Tibial nerve (tissue), 3 donors: ENCODE measurements around the gene RBM4B.

Experiments
- POLR2A ChIP-seq, 2 donors: fragments of 450-650 bp; IDR thresholded peaks; one replicate each; pipeline ENCODE4 v1.6.1; 2017; ENCODE audit warnings: antibody characterized with exemption in 2 of 2, mild to moderate bottlenecking in 2 of 2, moderate library complexity in 2 of 2
- TF ChIP-seq, protein P1 (sequence below), 5 experiments: fragments of 200-600 bp in 3 of 5; fragments of 450-650 bp in 2 of 5; sonication (generic) in 3 of 5; IDR thresholded peaks; one replicate each; pipeline ENCODE4 v1.5.1; 2016 to 2019; ENCODE audit warnings: antibody characterized with exemption in 5 of 5, mild to moderate bottlenecking in 3 of 5, moderate library complexity in 2 of 5

DNA sequence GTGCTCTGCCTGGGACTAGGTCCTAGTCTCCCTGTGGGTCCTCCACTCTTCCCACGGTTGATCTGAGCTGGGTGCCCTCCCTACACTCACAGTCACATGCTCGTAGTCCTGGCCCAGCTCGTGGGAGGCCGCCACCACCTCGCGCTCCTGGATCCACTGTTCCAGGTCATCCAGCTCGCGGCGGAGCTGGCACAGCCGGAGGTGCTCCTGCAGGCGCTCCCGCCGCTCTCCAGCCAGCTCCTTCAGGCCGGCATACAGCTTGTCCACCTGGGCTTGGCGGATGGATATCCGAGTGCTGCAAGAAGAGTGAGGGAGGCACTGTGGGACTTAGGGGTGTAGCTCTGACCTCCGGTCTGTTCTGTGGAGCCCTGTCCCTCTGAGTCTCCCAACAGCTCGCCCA is 14.8 kb upstream of the RBM4B start:
- TF ChIP-seq, protein P1, sequence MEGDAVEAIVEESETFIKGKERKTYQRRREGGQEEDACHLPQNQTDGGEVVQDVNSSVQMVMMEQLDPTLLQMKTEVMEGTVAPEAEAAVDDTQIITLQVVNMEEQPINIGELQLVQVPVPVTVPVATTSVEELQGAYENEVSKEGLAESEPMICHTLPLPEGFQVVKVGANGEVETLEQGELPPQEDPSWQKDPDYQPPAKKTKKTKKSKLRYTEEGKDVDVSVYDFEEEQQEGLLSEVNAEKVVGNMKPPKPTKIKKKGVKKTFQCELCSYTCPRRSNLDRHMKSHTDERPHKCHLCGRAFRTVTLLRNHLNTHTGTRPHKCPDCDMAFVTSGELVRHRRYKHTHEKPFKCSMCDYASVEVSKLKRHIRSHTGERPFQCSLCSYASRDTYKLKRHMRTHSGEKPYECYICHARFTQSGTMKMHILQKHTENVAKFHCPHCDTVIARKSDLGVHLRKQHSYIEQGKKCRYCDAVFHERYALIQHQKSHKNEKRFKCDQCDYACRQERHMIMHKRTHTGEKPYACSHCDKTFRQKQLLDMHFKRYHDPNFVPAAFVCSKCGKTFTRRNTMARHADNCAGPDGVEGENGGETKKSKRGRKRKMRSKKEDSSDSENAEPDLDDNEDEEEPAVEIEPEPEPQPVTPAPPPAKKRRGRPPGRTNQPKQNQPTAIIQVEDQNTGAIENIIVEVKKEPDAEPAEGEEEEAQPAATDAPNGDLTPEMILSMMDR (IDR thresholded peaks at IDR 0.05): no peak
- no peak for TF ChIP-seq POLR2A (IDR thresholded peaks at IDR 0.05)
